GM18873 (cell line): ENCODE results near the gene SAMD10.
"Not testable (repeated sequence)": the region's sequence is repeated elsewhere in the genome, so short reads cannot be mapped to it uniquely, and the experiment has no call there.

Source experiments
- ATAC-seq: cut with Tn5 transposase; IDR thresholded peaks from one replicate; pipeline ENCODE4 v1.9.1; 2021; ENCODE audit warnings: mild to moderate bottlenecking, moderate library complexity, moderate number of reproducible peaks; ENCODE audit not compliant: unreplicated experiment, low FRiP score

The SAMD10 gene

GRCh38 chr20:63942969-63943807 lies 36.3 kb downstream of the SAMD10 start:
- no peak for ATAC-seq

DNA sequence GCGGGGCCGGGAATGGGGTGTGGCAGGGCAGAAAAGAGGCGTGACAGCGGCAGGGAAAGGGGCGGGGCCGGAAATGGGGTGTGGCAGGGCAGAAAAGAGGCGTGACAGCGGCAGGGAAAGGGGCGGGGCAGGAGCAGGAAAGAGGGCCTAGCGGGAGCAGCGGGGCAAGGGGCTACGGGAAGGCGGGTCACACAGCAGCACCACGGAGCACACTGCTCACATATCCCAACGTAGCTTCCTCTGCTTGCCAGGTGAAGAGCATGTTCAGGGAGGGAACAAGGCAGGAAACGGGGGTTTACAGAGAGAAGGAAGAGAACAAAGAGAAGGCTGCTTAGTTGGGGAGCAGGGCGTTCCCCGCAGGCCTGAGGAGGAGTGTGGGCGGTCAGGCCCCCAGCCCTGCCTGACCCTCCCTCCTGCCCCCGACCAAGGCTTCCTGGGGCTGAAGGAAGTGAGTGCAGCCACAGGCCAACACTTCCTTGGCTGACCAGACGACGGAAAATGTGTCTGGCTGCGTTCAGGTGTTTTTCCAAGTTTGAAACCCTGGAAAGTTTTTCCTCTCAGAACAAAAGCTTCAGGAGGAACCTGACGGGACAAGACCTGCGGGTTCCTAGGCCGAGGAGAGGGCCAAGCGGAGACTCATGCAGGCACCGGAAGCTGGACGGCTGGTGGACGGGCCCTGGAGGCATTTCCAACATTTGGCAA lies 37.0 kb downstream of the SAMD10 start:
- ATAC-seq = no peak

GRCh38 chr20:63941282-63942081 lies 38.0 kb downstream of the SAMD10 start:
- no peak for ATAC-seq

- no peak for ATAC-seq
Observed at GRCh38 chr20:63940472-63941266, 38.8 kb downstream of the SAMD10 start.

DNA sequence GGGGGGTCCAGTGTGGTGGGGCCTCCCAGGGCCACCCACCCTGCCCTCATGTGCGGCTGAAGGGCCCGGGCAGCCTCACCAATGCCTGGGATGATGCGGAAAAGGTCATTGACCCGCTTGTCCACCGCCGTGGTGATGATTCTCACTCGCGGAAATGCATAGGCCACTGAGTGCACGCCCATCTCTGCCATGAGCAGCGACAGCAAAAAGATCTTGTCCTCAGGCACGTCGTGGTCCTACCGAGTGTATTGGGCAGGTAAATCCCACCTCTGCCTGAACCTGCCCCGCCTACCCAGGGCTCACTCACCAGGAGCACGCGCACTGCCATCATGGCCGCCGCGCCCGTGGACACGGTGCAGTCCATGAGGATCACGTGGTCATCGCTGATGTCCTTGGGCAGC lies 39.4 kb downstream of the SAMD10 start:
- ATAC-seq = no peak

GRCh38 chr20:63939061-63939935 lies 40.1 kb downstream of the SAMD10 start:
- ATAC-seq = no peak

DNA sequence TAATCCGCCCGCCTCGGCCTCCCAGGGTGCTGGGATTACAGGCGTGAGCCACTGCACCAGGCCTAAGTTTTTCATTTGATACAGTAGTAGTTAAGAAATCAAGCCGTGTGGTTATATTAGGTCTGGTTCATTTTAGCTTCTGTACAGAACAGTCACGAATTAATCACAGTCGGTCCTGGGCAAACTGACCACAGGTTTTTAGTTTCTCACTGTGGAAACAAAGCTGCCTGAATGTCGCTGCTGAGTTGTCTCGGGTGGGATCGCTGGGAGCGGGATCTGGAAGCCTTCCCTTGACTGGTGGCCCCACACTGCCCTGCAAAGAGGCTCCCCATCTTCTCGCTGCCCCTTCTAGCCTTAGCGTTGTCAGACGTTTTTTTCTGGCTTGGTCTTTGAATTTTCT lies 41.8 kb downstream of the SAMD10 start:
- ATAC-seq = no peak

- ATAC-seq = no peak
Observed at GRCh38 chr20:63935447-63935846, 44.0 kb downstream of the SAMD10 start.

DNA sequence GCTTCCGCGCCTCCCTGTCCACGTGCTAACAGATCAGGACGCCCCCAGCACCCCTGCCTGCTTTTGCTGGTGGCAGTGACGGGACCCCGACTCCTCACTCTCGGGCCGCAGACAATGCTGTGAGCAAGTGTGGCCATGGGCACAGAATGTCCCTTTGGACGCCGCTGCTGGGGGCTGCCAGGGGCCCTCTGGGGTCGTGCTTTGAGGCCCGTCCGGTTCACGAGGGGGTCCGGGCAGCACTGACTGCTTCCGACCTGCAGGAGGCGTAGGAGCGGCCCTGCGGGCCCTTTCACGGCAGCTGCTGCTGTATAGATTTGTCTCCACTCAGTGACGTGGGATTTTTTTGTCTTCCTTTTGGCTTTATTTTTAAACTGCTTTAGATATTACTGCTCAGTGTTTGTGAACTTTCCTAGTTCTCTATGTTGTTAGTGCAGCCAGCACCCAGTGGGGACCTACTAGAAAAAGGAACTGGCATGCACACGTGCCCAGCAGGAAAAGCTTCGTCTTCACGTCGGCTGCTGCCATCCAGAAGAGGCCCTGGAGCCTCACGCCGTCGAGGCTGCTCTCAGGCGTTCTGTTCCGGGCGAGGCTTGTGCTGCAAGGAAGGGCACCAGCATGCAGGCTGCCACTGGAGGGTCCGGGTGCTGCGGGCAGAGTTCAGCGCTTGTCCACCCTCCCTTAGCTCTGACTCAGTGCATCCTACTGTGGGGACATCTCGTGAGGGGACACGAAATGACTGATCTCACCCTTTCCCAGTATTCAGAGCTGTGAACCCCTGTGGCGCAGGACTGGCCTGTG lies 45.0 kb downstream of the SAMD10 start:
- ATAC-seq = no peak

GRCh38 chr20:63933646-63934045 lies 45.8 kb downstream of the SAMD10 start:
- ATAC-seq = no peak

- no peak for ATAC-seq
Observed at GRCh38 chr20:63932606-63933160, 46.8 kb downstream of the SAMD10 start.

- no peak for ATAC-seq
Observed at GRCh38 chr20:63931735-63932134, 47.7 kb downstream of the SAMD10 start.

GRCh38 chr20:63930971-63931553 lies 48.4 kb downstream of the SAMD10 start:
- no peak for ATAC-seq

DNA sequence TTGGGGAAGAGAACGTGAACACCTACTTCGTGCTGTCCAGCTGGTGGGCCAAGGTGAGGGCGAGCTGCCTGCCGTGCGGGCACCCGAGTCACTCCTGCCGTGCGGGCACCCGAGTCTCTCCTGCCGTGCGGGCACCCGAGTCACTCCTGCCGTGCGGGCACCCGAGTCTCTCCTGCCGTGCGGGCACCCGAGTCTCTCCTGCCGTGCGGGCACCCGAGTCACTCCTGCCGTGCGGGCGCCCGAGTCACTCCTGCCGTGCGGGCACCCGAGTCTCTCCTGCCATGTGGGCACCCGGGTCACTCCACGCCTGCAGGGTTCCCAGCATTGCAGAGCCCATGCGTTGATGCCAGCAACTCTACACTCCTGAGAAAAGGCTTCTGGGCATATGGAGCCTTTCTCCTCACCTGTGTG lies 50.0 kb downstream of the SAMD10 start:
- not testable (repeated sequence) for ATAC-seq

GRCh38 chr20:63929071-63929470 lies 50.4 kb downstream of the SAMD10 start:
- no peak for ATAC-seq

GRCh38 chr20:63926298-63926697 lies 53.1 kb downstream of the SAMD10 start:
- ATAC-seq = no peak

GRCh38 chr20:63924241-63924640 lies 55.2 kb downstream of the SAMD10 start:
- no peak for ATAC-seq
